Sigmoid colon (tissue), 3 donors: ENCODE results near the gene KIN.

ENCODE experiments used
- POLR2A ChIP-seq, 2 donors: fragments of 450-650 bp; IDR thresholded peaks; one replicate each; pipeline ENCODE4 v1.6.1; 2016; ENCODE audit warnings: antibody characterized with exemption in 2 of 2, mild to moderate bottlenecking in 2 of 2, moderate library complexity in 2 of 2
- TF ChIP-seq, protein P1 (sequence below), 4 experiments: fragments of 450-650 bp in 3 of 4; fragments of 200-600 bp in 1 of 4; IDR thresholded peaks; one replicate each; pipeline ENCODE4 v1.5.1; 2016 to 2019; ENCODE audit warnings: antibody characterized with exemption in 4 of 4, mild to moderate bottlenecking in 3 of 4, moderate library complexity in 2 of 4

DNA sequence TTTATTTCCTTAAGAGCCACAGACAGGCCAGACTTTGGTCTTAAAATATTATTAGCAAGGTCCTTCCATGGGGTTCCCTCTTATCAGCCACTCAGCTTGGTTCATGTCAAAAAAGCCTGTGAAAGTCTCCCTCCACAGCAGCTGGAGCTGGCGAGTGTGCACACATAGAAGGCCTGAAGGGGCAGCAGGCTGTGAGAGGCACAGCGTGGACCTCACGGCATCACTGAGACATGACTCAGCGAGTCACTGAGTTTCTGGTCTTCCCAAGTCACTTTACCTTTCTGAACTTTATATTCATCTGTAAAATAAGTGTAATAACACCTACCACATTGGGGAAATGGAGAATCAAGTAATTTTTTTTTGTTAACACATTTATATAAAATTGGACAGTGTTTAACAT lies 39.2 kb upstream of the KIN start:
- TF ChIP-seq, protein P1, sequence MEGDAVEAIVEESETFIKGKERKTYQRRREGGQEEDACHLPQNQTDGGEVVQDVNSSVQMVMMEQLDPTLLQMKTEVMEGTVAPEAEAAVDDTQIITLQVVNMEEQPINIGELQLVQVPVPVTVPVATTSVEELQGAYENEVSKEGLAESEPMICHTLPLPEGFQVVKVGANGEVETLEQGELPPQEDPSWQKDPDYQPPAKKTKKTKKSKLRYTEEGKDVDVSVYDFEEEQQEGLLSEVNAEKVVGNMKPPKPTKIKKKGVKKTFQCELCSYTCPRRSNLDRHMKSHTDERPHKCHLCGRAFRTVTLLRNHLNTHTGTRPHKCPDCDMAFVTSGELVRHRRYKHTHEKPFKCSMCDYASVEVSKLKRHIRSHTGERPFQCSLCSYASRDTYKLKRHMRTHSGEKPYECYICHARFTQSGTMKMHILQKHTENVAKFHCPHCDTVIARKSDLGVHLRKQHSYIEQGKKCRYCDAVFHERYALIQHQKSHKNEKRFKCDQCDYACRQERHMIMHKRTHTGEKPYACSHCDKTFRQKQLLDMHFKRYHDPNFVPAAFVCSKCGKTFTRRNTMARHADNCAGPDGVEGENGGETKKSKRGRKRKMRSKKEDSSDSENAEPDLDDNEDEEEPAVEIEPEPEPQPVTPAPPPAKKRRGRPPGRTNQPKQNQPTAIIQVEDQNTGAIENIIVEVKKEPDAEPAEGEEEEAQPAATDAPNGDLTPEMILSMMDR (IDR thresholded peaks at IDR 0.05) = no peak
- TF ChIP-seq POLR2A (IDR thresholded peaks at IDR 0.05) = no peak
